ENCODE results near the gene TGFBR2. TPM values are rescaled to one million over a fixed set of nuclear protein-coding genes. Genes with fewer than 3 reads are reported as not detected.

TGFBR2 gene
- total RNA-seq, 2 experiments from 2014 or later: 47.3 to 50.5 TPM

GRCh38 chr3:30693470-30694120 lies 87.2 kb downstream of the TGFBR2 start:
- peaks cover 34% of the 10 kb centered on the region for H3K4me1 Mint-ChIP-seq
- CTCF ChIA-PET: interaction anchor here (0.7 to 2.9 kb wide), 32 partner anchors 9 to 681 kb away, joined by 3 to 21 read pairs (median 4); no protein-coding TSS in a partner anchor

GRCh38 chr3:30694148-30694547 lies 87.7 kb downstream of the TGFBR2 start:
- ATAC-seq: no peak
- peaks cover 68% of the 10 kb centered on the region for H3K36me3 Mint-ChIP-seq
- DNase-seq: no peak
- no peak overlapping the region for H3K4me3 Mint-ChIP-seq
- H3K27ac Mint-ChIP-seq: no peak overlapping the region
- H3K9me3 Mint-ChIP-seq (ENCODE audit: low read depth): no peaks in the 10 kb centered on the region
- no peaks in the 10 kb centered on the region for H3K27me3 Mint-ChIP-seq
- peaks cover 28% of the 10 kb centered on the region for H3K4me1 Mint-ChIP-seq
- CTCF ChIA-PET: interaction anchor here (0.7 to 2.9 kb wide), 22 partner anchors 8 to 681 kb away, joined by 3 to 21 read pairs (median 4); no protein-coding TSS in a partner anchor

More at GRCh38 chr3:30693470-30694120, 87.2 kb downstream of the TGFBR2 start:
- Mint-ChIP-seq H3K36me3 (peaks cover 70% of the 10 kb centered on the region), H3K9me3 (ENCODE audit: low read depth) (no peaks in the 10 kb centered on the region), H3K27ac (no peak overlapping the region), H3K27me3 (no peaks in the 10 kb centered on the region), H3K4me3 (no peak overlapping the region)
- DNase-seq (peak; percentile 60), ATAC-seq (peak; percentile 93)

- Mint-ChIP-seq H3K9me3 (ENCODE audit: low read depth) (no peaks in the 10 kb centered on the region), H3K36me3 (peaks cover 68% of the 10 kb centered on the region), H3K4me3 (no peak overlapping the region), H3K27me3 (no peaks in the 10 kb centered on the region), H3K27ac (no peak overlapping the region), H3K4me1 (peaks cover 25% of the 10 kb centered on the region)
- no peak for DNase-seq
- ATAC-seq: no peak
- CTCF ChIA-PET: interaction anchor here (0.7 to 2.6 kb wide), 11 partner anchors 20 to 682 kb away, joined by 3 to 10 read pairs (median 4); no protein-coding TSS in a partner anchor
Measured at GRCh38 chr3:30694668-30695067, 88.3 kb downstream of the TGFBR2 start.

- Mint-ChIP-seq H3K4me3 (no peak overlapping the region), H3K27me3 (no peaks in the 10 kb centered on the region), H3K36me3 (peaks cover 63% of the 10 kb centered on the region), H3K4me1 (peaks cover 18% of the 10 kb centered on the region), H3K27ac (peak overlapping the region; percentile 13), H3K9me3 (ENCODE audit: low read depth) (no peaks in the 10 kb centered on the region)
- ATAC-seq: no peak
- CTCF ChIA-PET: interaction anchor here (0.7 to 2.6 kb wide), 3 partner anchors 49 to 497 kb away, joined by 3 to 10 read pairs (median 8); no protein-coding TSS in a partner anchor
- DNase-seq: no peak
Measured at GRCh38 chr3:30695302-30696061, 89.1 kb downstream of the TGFBR2 start.

GRCh38 chr3:30696403-30696819 lies 90.0 kb downstream of the TGFBR2 start:
- ATAC-seq (no peak), DNase-seq (no peak)
- H3K27ac Mint-ChIP-seq: peak overlapping the region; percentile 65
- CTCF ChIA-PET: interaction anchor here (1.2 to 2.5 kb wide), 2 partner anchors 8 to 498 kb away, joined by 3 to 8 read pairs; no protein-coding TSS in a partner anchor
- no peak overlapping the region for H3K4me3 Mint-ChIP-seq
- no peaks in the 10 kb centered on the region for H3K27me3 Mint-ChIP-seq
- H3K9me3 Mint-ChIP-seq (ENCODE audit: low read depth): no peaks in the 10 kb centered on the region
- H3K4me1 Mint-ChIP-seq: peaks cover 12% of the 10 kb centered on the region
- H3K36me3 Mint-ChIP-seq: peaks cover 61% of the 10 kb centered on the region

GRCh38 chr3:30696896-30697295 lies 90.5 kb downstream of the TGFBR2 start:
- ATAC-seq (no peak), DNase-seq (no peak)
- Mint-ChIP-seq H3K4me1 (peaks cover 12% of the 10 kb centered on the region), H3K9me3 (ENCODE audit: low read depth) (no peaks in the 10 kb centered on the region), H3K27ac (no peak overlapping the region), H3K27me3 (no peaks in the 10 kb centered on the region), H3K36me3 (peaks cover 61% of the 10 kb centered on the region), H3K4me3 (no peak overlapping the region)
- CTCF ChIA-PET: interaction anchor here (0.9 to 2.5 kb wide), 3 partner anchors 9 to 583 kb away, joined by 3 to 8 read pairs (median 3); no protein-coding TSS in a partner anchor

- CTCF ChIA-PET: no interaction called here
- Mint-ChIP-seq H3K27me3 (no peaks in the 10 kb centered on the region), H3K27ac (no peak overlapping the region), H3K4me1 (no peaks in the 10 kb centered on the region), H3K4me3 (no peak overlapping the region), H3K36me3 (peaks cover 55% of the 10 kb centered on the region), H3K9me3 (ENCODE audit: low read depth) (no peaks in the 10 kb centered on the region)
- ATAC-seq (no peak), DNase-seq (no peak)
Measured at GRCh38 chr3:30698549-30698948, 92.1 kb downstream of the TGFBR2 start.

GRCh38 chr3:30699927-30700326 lies 93.5 kb downstream of the TGFBR2 start:
- Mint-ChIP-seq H3K9me3 (ENCODE audit: low read depth) (no peaks in the 10 kb centered on the region), H3K27me3 (no peaks in the 10 kb centered on the region), H3K27ac (no peak overlapping the region), H3K36me3 (peaks cover 55% of the 10 kb centered on the region), H3K4me1 (no peaks in the 10 kb centered on the region), H3K4me3 (no peak overlapping the region)
- DNase-seq (no peak), ATAC-seq (no peak)
- CTCF ChIA-PET: no interaction called here

- H3K36me3 Mint-ChIP-seq: peaks cover 49% of the 10 kb centered on the region
- H3K4me3 Mint-ChIP-seq: no peak overlapping the region
- H3K4me1 Mint-ChIP-seq: no peaks in the 10 kb centered on the region
- ATAC-seq (no peak), DNase-seq (no peak)
- CTCF ChIA-PET: no interaction called here
- no peaks in the 10 kb centered on the region for H3K9me3 Mint-ChIP-seq (ENCODE audit: low read depth)
- H3K27ac Mint-ChIP-seq: no peak overlapping the region
- no peaks in the 10 kb centered on the region for H3K27me3 Mint-ChIP-seq
Measured at GRCh38 chr3:30700702-30701321, 94.4 kb downstream of the TGFBR2 start.

- Mint-ChIP-seq H3K4me1 (no peaks in the 10 kb centered on the region), H3K27ac (no peak overlapping the region), H3K27me3 (no peaks in the 10 kb centered on the region), H3K4me3 (no peak overlapping the region), H3K9me3 (ENCODE audit: low read depth) (no peaks in the 10 kb centered on the region), H3K36me3 (peaks cover 41% of the 10 kb centered on the region)
- ATAC-seq (no peak), DNase-seq (no peak)
- CTCF ChIA-PET: interaction anchor here (1.6 kb wide), 1 partner anchor 8 kb away, joined by 4 read pairs; no protein-coding TSS in a partner anchor
Measured at GRCh38 chr3:30702038-30702827, 95.8 kb downstream of the TGFBR2 start.

GRCh38 chr3:30702828-30703397 lies 96.5 kb downstream of the TGFBR2 start:
- H3K4me1 Mint-ChIP-seq: no peaks in the 10 kb centered on the region
- peaks cover 37% of the 10 kb centered on the region for H3K36me3 Mint-ChIP-seq
- CTCF ChIA-PET: interaction anchor here (0.8 to 1.6 kb wide), 2 partner anchors 9 to 48 kb away, joined by 3 to 4 read pairs; no protein-coding TSS in a partner anchor
- H3K9me3 Mint-ChIP-seq (ENCODE audit: low read depth): no peaks in the 10 kb centered on the region
- H3K27me3 Mint-ChIP-seq: no peaks in the 10 kb centered on the region
- DNase-seq (no peak), ATAC-seq (no peak)
- no peak overlapping the region for H3K4me3 Mint-ChIP-seq
- no peak overlapping the region for H3K27ac Mint-ChIP-seq
